Measurements from ENCODE around the gene NR2F6.

DNA sequence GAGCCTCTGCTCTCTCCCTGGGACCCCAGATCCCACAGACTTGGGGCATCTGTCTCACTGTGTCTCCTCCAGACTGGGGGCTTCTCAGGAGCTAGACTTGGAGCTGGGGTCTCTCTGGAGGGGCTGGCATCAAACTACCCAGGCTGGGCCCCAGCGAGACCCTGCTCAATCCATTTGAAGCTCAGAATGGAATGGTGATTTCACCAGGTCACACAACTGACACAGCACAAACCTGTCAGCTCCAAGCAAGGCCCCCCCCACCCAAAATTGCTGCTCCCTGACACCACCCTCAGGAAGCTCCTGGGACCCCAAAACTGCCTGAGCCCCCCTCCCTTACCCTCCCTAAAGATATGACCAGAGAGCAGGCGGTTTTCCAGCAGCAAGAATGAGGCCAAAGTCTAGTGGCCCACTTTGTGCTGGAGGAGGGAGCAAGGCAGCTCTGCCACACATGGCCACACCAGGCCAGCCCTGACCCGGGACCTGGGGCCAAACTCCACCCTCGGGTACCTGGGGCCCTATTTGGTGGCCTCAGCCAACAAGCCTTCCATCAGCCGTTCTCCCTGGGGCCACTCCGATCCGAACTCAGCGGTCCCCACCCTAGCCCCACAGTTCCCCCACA, 2.4 kb downstream of the NR2F6 start:
- TF ChIP-seq CTCF (IDR thresholded peaks at IDR 0.05; ENCODE audit: low read depth, low read length, poor library complexity, severe bottlenecking) (no peak), EZH2phosphoT487 (IDR thresholded peaks at IDR 0.05; ENCODE audit: borderline replicate concordance, low read length) (no peak)
